Activated gamma-delta T cell (primary cell): ENCODE data around the gene THSD7B.
"Not testable (repeated sequence)": the region's sequence is repeated elsewhere in the genome, so short reads cannot be mapped to it uniquely, and the experiment has no call there.

Experiments
- DNase-seq: peaks from one replicate; lab custom pipeline; 2025; lab: John Stamatoyannopoulos, UW

THSD7B gene

GRCh38 chr2:136932700-136933099 lies 167.4 kb downstream of the THSD7B start:
- no peak for DNase-seq

- DNase-seq = no peak
Observed at GRCh38 chr2:136935119-136935518, 169.8 kb downstream of the THSD7B start.

- no peak for DNase-seq
Observed at GRCh38 chr2:136956050-136956449, 190.7 kb downstream of the THSD7B start.

- no peak for DNase-seq
Observed at GRCh38 chr2:136957044-136957443, 191.7 kb downstream of the THSD7B start.

GRCh38 chr2:136962105-136962725 lies 196.9 kb downstream of the THSD7B start:
- no peak for DNase-seq

GRCh38 chr2:136966485-136966884 lies 201.1 kb downstream of the THSD7B start:
- no peak for DNase-seq

GRCh38 chr2:136980303-136980702 lies 215.0 kb downstream of the THSD7B start:
- no peak for DNase-seq

- not testable (repeated sequence) for DNase-seq
Observed at GRCh38 chr2:136981689-136982088, 216.3 kb downstream of the THSD7B start.

GRCh38 chr2:136985044-136985443 lies 219.7 kb downstream of the THSD7B start:
- no peak for DNase-seq

GRCh38 chr2:136986605-136987221 lies 221.4 kb downstream of the THSD7B start:
- DNase-seq = no peak

- DNase-seq = no peak
Observed at GRCh38 chr2:136990316-136990715, 225.0 kb downstream of the THSD7B start.

- no peak for DNase-seq
Observed at GRCh38 chr2:136994793-136995192, 229.4 kb downstream of the THSD7B start.

- no peak for DNase-seq
Observed at GRCh38 chr2:136997557-136997956, 232.2 kb downstream of the THSD7B start.

- no peak for DNase-seq
Observed at GRCh38 chr2:137000811-137001210, 235.5 kb downstream of the THSD7B start.

- DNase-seq = no peak
Observed at GRCh38 chr2:137002896-137003295, 237.6 kb downstream of the THSD7B start.

- no peak for DNase-seq
Observed at GRCh38 chr2:137005210-137005609, 239.9 kb downstream of the THSD7B start.

GRCh38 chr2:137007938-137008337 lies 242.6 kb downstream of the THSD7B start:
- DNase-seq = no peak

GRCh38 chr2:137009953-137010352 lies 244.6 kb downstream of the THSD7B start:
- DNase-seq = no peak

GRCh38 chr2:137020452-137021196 lies 255.3 kb downstream of the THSD7B start:
- no peak for DNase-seq

- DNase-seq = no peak
Observed at GRCh38 chr2:137021763-137022162, 256.4 kb downstream of the THSD7B start.

- DNase-seq = no peak
Observed at GRCh38 chr2:137023205-137023604, 257.9 kb downstream of the THSD7B start.

- no peak for DNase-seq
Observed at GRCh38 chr2:137031731-137032130, 266.4 kb downstream of the THSD7B start.

- DNase-seq = no peak
Observed at GRCh38 chr2:137036619-137037018, 271.3 kb downstream of the THSD7B start.
